HG02981 (cell line): Measurements from ENCODE around the gene PIGH.

Experiments used
- ATAC-seq: cut with Tn5 transposase; IDR thresholded peaks from one replicate; pipeline ENCODE4 v1.9.1; 2021; ENCODE audit warnings: mild to moderate bottlenecking, moderate library complexity; ENCODE audit not compliant: unreplicated experiment

Gene PIGH

GRCh38 chr14:67576216-67576955, 23.7 kb downstream of the PIGH start:
- ATAC-seq, result no peak

- ATAC-seq, result no peak
Observed at GRCh38 chr14:67575684-67576083, 24.4 kb downstream of the PIGH start.

- no peak for ATAC-seq
Observed at GRCh38 chr14:67574806-67575205, 25.3 kb downstream of the PIGH start.

GRCh38 chr14:67574156-67574555, 25.9 kb downstream of the PIGH start:
- ATAC-seq, result no peak

GRCh38 chr14:67573228-67574010, 26.6 kb downstream of the PIGH start:
- ATAC-seq, result no peak

GRCh38 chr14:67572608-67573007, 27.5 kb downstream of the PIGH start:
- no peak for ATAC-seq

- no peak for ATAC-seq
Observed at GRCh38 chr14:67571991-67572323, 28.1 kb downstream of the PIGH start.

- no peak for ATAC-seq
Observed at GRCh38 chr14:67571275-67571990, 28.6 kb downstream of the PIGH start.

- no peak for ATAC-seq
Observed at GRCh38 chr14:67570453-67570852, 29.6 kb downstream of the PIGH start.

- no peak for ATAC-seq
Observed at GRCh38 chr14:67569651-67570290, 30.3 kb downstream of the PIGH start.

GRCh38 chr14:67569011-67569650, 30.9 kb downstream of the PIGH start:
- ATAC-seq, result no peak

GRCh38 chr14:67567654-67568053, 32.4 kb downstream of the PIGH start:
- ATAC-seq, result no peak

GRCh38 chr14:67566908-67567307, 33.2 kb downstream of the PIGH start:
- no peak for ATAC-seq

- ATAC-seq, result no peak
Observed at GRCh38 chr14:67564236-67564635, 35.8 kb downstream of the PIGH start.

- ATAC-seq, result no peak
Observed at GRCh38 chr14:67562776-67563150, 37.3 kb downstream of the PIGH start.

- no peak for ATAC-seq
Observed at GRCh38 chr14:67562025-67562775, 37.9 kb downstream of the PIGH start.

GRCh38 chr14:67559639-67560038, 40.4 kb downstream of the PIGH start:
- no peak for ATAC-seq

- ATAC-seq, result no peak
Observed at GRCh38 chr14:67557656-67558055, 42.4 kb downstream of the PIGH start.

GRCh38 chr14:67557118-67557517, 43.0 kb downstream of the PIGH start:
- ATAC-seq, result no peak

GRCh38 chr14:67556671-67557070, 43.4 kb downstream of the PIGH start:
- no peak for ATAC-seq
